ENCODE results near the gene SLC44A4. TPM values are rescaled to one million over a fixed set of nuclear protein-coding genes. Genes with fewer than 3 reads are reported as not detected.
A peak's percentile ranks its signal among the peaks of the same experiment; 100 is the strongest.

SLC44A4 gene
- polyA plus RNA-seq, 1 of the 3 experiments (the other 2 are of a cell fraction), result 0.26 TPM

- DNase-seq, result peak; percentile 14
- POLR2A ChIA-PET, result interaction anchor here (1.1 kb wide), 1 partner anchor 18 kb away, joined by 3 read pairs; no protein-coding TSS in a partner anchor
- peaks cover 16 to 80% of the 10 kb centered on the region in 2 experiments for H3K36me3 ChIP-seq (replicated peaks in 1 of 2; ENCODE audit: control insufficient read depth in 1 of 2, insufficient read depth in 2 of 2, low read length in 1 of 2)
Measured at GRCh38 chr6:31884528-31885035, 5.8 kb upstream of the SLC44A4 start.

GRCh38 chr6:31883676-31884075, 4.9 kb upstream of the SLC44A4 start:
- no peak overlapping the region for H3K4me2 ChIP-seq
- DNase-seq, result peak; percentile 7
- peaks cover 14 to 73% of the 10 kb centered on the region in 2 experiments for H3K36me3 ChIP-seq (replicated peaks in 1 of 2; ENCODE audit: control insufficient read depth in 1 of 2, insufficient read depth in 2 of 2, low read length in 1 of 2)
- 95% methylated on average over 7 of the region's 12 CpGs for WGBS (ENCODE audit: low lambda C conversion rate)
- H3K9me2 ChIP-seq, result no peaks in the 10 kb centered on the region
- ChIA-PET POLR2A (interaction anchor here (0.5 to 1.1 kb wide), 2 partner anchors 19 to 228 kb away, joined by 3 read pairs; partner anchors contain the start of gene APOM), CTCF (interaction anchor here (1.0 kb wide), 2 partner anchors 8 to 19 kb away, joined by 3 to 4 read pairs; no protein-coding TSS in a partner anchor)
- no peaks in the 10 kb centered on the region for H3K27me3 ChIP-seq (ENCODE audit: insufficient read depth)
- no peak overlapping the region for H3K4me3 ChIP-seq (ENCODE audit: low read depth in 2 of 2, low read length in 1 of 2)
- H3K27ac ChIP-seq (ENCODE audit: low read depth in 2 of 2, low read length in 1 of 2), result no peak overlapping the region
- no peaks in the 10 kb centered on the region for H3K79me2 ChIP-seq (ENCODE audit: insufficient read depth)
- no peaks in the 10 kb centered on the region for H3K4me1 ChIP-seq (ENCODE audit: control insufficient read depth in 1 of 2, insufficient read depth in 2 of 2, low read depth in 1 of 2, low read length in 1 of 2)
- no peak overlapping the region for H2AFZ ChIP-seq (ENCODE audit: low read depth)
- no peak overlapping the region for H3K9ac ChIP-seq
- H3F3A ChIP-seq (replicated peaks; ENCODE audit: insufficient read depth), result peaks cover 5% of the 10 kb centered on the region
- H3K9me3 ChIP-seq, result no peaks in the 10 kb centered on the region
- no peak for TF ChIP-seq NRF1 (IDR thresholded peaks at IDR 0.05; ENCODE audit: low read depth, low read length)
- no peak for TF ChIP-seq MXI1 (IDR thresholded peaks at IDR 0.05; ENCODE audit: low read depth, low read length)
- no peak for TF ChIP-seq USF1 (IDR thresholded peaks at IDR 0.05; ENCODE audit: borderline replicate concordance, low read depth)
- TF ChIP-seq ELF1 (IDR thresholded peaks at IDR 0.05), result no peak
- no peak for TF ChIP-seq EZH2phosphoT487 (IDR thresholded peaks at IDR 0.05; ENCODE audit: borderline replicate concordance, low read depth)
- no peak for TF ChIP-seq YY1 (IDR thresholded peaks at IDR 0.05; ENCODE audit: low read depth)
- TF ChIP-seq CTCF (IDR thresholded peaks at IDR 0.05), result no peak
- TF ChIP-seq RFX5 (IDR thresholded peaks at IDR 0.05; ENCODE audit: low read length), result no peak
- no peak for TF ChIP-seq USF2 (IDR thresholded peaks at IDR 0.05; ENCODE audit: borderline replicate concordance, low read depth, low read length)
- no peak for TF ChIP-seq RCOR1 (IDR thresholded peaks at IDR 0.05; ENCODE audit: low read length)
- H4K20me1 ChIP-seq (ENCODE audit: insufficient read depth), result no peaks in the 10 kb centered on the region

More at GRCh38 chr6:31884528-31885035, 5.8 kb upstream of the SLC44A4 start:
- Histone ChIP-seq H2AFZ (ENCODE audit: low read depth) (no peak overlapping the region), H3F3A (replicated peaks; ENCODE audit: insufficient read depth) (peaks cover 5% of the 10 kb centered on the region), H3K9ac (no peak overlapping the region), H3K27ac (ENCODE audit: low read depth in 2 of 2, low read length in 1 of 2) (no peak overlapping the region), H3K4me2 (no peak overlapping the region), H3K27me3 (ENCODE audit: insufficient read depth) (no peaks in the 10 kb centered on the region), H4K20me1 (ENCODE audit: insufficient read depth) (no peaks in the 10 kb centered on the region), H3K79me2 (ENCODE audit: insufficient read depth) (no peaks in the 10 kb centered on the region), H3K9me2 (no peaks in the 10 kb centered on the region), H3K9me3 (no peaks in the 10 kb centered on the region), H3K4me1 (ENCODE audit: control insufficient read depth in 1 of 2, insufficient read depth in 2 of 2, low read depth in 1 of 2, low read length in 1 of 2) (no peaks in the 10 kb centered on the region), H3K4me3 (ENCODE audit: low read depth in 2 of 2, low read length in 1 of 2) (no peak overlapping the region)
- CTCF ChIA-PET, result interaction anchor here (1.0 kb wide), 1 partner anchor 9 kb away, joined by 3 read pairs; no protein-coding TSS in a partner anchor
- TF ChIP-seq RAD21 (IDR thresholded peaks at IDR 0.05; ENCODE audit: low read length) (no peak), MAX (IDR thresholded peaks at IDR 0.05; ENCODE audit: low read depth) (no peak), TAF1 (IDR thresholded peaks at IDR 0.05; ENCODE audit: borderline replicate concordance, low read depth, low read length) (no peak), MXI1 (IDR thresholded peaks at IDR 0.05; ENCODE audit: low read depth, low read length) (no peak), FOXM1 (IDR thresholded peaks at IDR 0.05; ENCODE audit: low read depth) (no peak), RCOR1 (IDR thresholded peaks at IDR 0.05; ENCODE audit: low read length) (no peak), RXRA (IDR thresholded peaks at IDR 0.05; ENCODE audit: borderline replicate concordance, low read depth) (no peak), TCF12 (IDR thresholded peaks at IDR 0.05) (no peak), NFIC (IDR thresholded peaks at IDR 0.05; ENCODE audit: borderline replicate concordance) (no peak), PBX3 (IDR thresholded peaks at IDR 0.05) (no peak), EZH2phosphoT487 (IDR thresholded peaks at IDR 0.05; ENCODE audit: borderline replicate concordance, low read depth) (no peak), USF1 (IDR thresholded peaks at IDR 0.05; ENCODE audit: borderline replicate concordance, low read depth) (no peak), NRF1 (IDR thresholded peaks at IDR 0.05; ENCODE audit: low read depth, low read length) (no peak)
- WGBS (ENCODE audit: low lambda C conversion rate), result 93% methylated on average over 12 of the region's 22 CpGs
